Endothelial cell of umbilical vein (primary cell): ENCODE measurements around the gene BRPF1. TPM values are rescaled to one million over a fixed set of nuclear protein-coding genes. Genes with fewer than 3 reads are reported as not detected.

ENCODE experiments used
- BruUV-seq: library from RNA; stranded (reverse); fragments of 400-500 nt; replicated peaks from 2 replicates; lab custom pipeline; 2021; lab: Mats Ljungman, UMichigan
- CTCF ChIA-PET: fragments of 300-600, 350-600 bp; sonication (Branson Sonifier 250); formaldehyde crosslinking; loops from one replicate; lab custom pipeline; 2021; ENCODE audit warnings: antibody characterized with exemption, inconsistent platforms; lab: Charles Lee
- POLR2A ChIA-PET: fragments of 300-600, 350-600 bp; sonication (Branson Sonifier 250); formaldehyde crosslinking; loops from one replicate; lab custom pipeline; 2021; ENCODE audit warnings: antibody characterized with exemption, inconsistent platforms; lab: Charles Lee
- DNase-seq: peaks from one replicate; pipeline ENCODE4 v3.0.0-alpha.2; 2011; ENCODE audit warnings: low read depth, low spot score
- FAIRE-seq: peaks from 2 replicates; lab custom pipeline; 2011; peaks lifted over from hg19 to GRCh38; lab: Jason Lieb, UNC
- H2AFZ ChIP-seq: 2 replicates; pipeline ENCODE4 v1.6.0; 2012; ENCODE audit warnings: low read depth, low read length, control low read depth, inconsistent platforms
- H3K27ac ChIP-seq: 2 replicates; pipeline ENCODE4 v1.5.1; 2011; ENCODE audit warnings: low read depth, mild to moderate bottlenecking, control low read depth, low read length, moderate library complexity; ENCODE audit not compliant: insufficient read depth
- H3K27me3 ChIP-seq, 2 experiments: 2 replicates each; pipeline versions ENCODE4 v1.6.0 to v1.6.1; 2011; ENCODE audit warnings: low read length in 2 of 2, mixed read lengths in 1 of 2; ENCODE audit not compliant: control insufficient read depth in 2 of 2, insufficient read depth in 2 of 2
- H3K36me3 ChIP-seq, 2 experiments: 2 replicates in 1 of 2; 3 replicates in 1 of 2; pipeline ENCODE4 v1.5.1; 2011; ENCODE audit warnings: low read length in 2 of 2, mild to moderate bottlenecking in 1 of 2, moderate library complexity in 1 of 2; ENCODE audit not compliant: control insufficient read depth in 2 of 2, insufficient read depth in 2 of 2; ENCODE audit errors: extremely low read depth in 1 of 2
- H3K4me1 ChIP-seq: 3 replicates; pipeline ENCODE4 v1.5.1; 2011; ENCODE audit warnings: mild to moderate bottlenecking, low read length; ENCODE audit not compliant: control insufficient read depth, insufficient read depth; ENCODE audit errors: extremely low read depth
- H3K4me2 ChIP-seq: 2 replicates; pipeline ENCODE4 v1.6.1; 2011; ENCODE audit warnings: low read length, control low read depth, mixed read lengths; ENCODE audit not compliant: insufficient read depth
- H3K4me3 ChIP-seq, 3 experiments: fragments of 200-600 bp in 1 of 3; sonication (generic), shearing (Covaris generic) in 1 of 3; replicated peaks in 1 of 3; 2 replicates each; pipeline ENCODE4 v1.5.1; 2011 to 2016; ENCODE audit warnings: control low read depth in 3 of 3, low read length in 3 of 3, mild to moderate bottlenecking in 2 of 3, inconsistent platforms in 1 of 3, low read depth in 1 of 3, moderate library complexity in 1 of 3; ENCODE audit not compliant: insufficient read depth in 1 of 3
- H3K79me2 ChIP-seq: 2 replicates; pipeline ENCODE4 v1.6.0; 2012; ENCODE audit warnings: low read length, inconsistent platforms; ENCODE audit not compliant: control insufficient read depth, insufficient read depth
- H3K9ac ChIP-seq: replicated peaks from 2 replicates; pipeline ENCODE3; 2011; ENCODE audit warnings: low read length, control low read depth; ENCODE audit not compliant: insufficient read depth; ENCODE audit errors: extremely low read depth
- H3K9me1 ChIP-seq: replicated peaks from 3 replicates; pipeline ENCODE4 v1.6.0; 2011; ENCODE audit warnings: mild to moderate bottlenecking, low read length; ENCODE audit not compliant: control insufficient read depth, insufficient read depth; ENCODE audit errors: extremely low read depth
- H3K9me3 ChIP-seq: replicated peaks from 2 replicates; pipeline ENCODE4 v1.5.1; 2012; ENCODE audit warnings: low read length, inconsistent platforms; ENCODE audit not compliant: control insufficient read depth, insufficient read depth
- H4K20me1 ChIP-seq: replicated peaks from 2 replicates; pipeline ENCODE3; 2011; ENCODE audit warnings: mild to moderate bottlenecking, low read length; ENCODE audit not compliant: control insufficient read depth, insufficient read depth; ENCODE audit errors: extremely low read depth
- EZH2 ChIP-seq: IDR thresholded peaks from 2 replicates; pipeline ENCODE4 v1.6.1; 2012; ENCODE audit warnings: borderline replicate concordance, low read depth, mild to moderate bottlenecking, moderate library complexity, low read length, inconsistent platforms; ENCODE audit not compliant: severe bottlenecking
- FOS ChIP-seq: IDR thresholded peaks from 2 replicates; pipeline ENCODE4 v1.6.1; 2011; ENCODE audit warnings: mild to moderate bottlenecking, low read length, moderate library complexity, borderline replicate concordance; ENCODE audit not compliant: insufficient read depth
- GATA2 ChIP-seq: IDR thresholded peaks from 2 replicates; pipeline ENCODE4 v1.7.0; 2011; ENCODE audit warnings: low read depth, mild to moderate bottlenecking, moderate library complexity, mixed read lengths, low read length; ENCODE audit not compliant: insufficient read length, insufficient read depth
- JUN ChIP-seq: IDR thresholded peaks from 2 replicates; pipeline ENCODE4 v1.6.1; 2011; ENCODE audit warnings: borderline replicate concordance, low read depth; ENCODE audit not compliant: insufficient read length, insufficient read depth
- MYC ChIP-seq: IDR thresholded peaks from one replicate; pipeline ENCODE4 v1.6.1; 2011; ENCODE audit warnings: mild to moderate bottlenecking, low read depth, low read length
- POLR2A ChIP-seq: IDR thresholded peaks from 2 replicates; pipeline ENCODE4 v1.6.1; 2012; ENCODE audit warnings: low read depth, mild to moderate bottlenecking, control low read depth, low read length
- POLR2AphosphoS5 ChIP-seq: IDR thresholded peaks from 2 replicates; pipeline ENCODE4 v1.6.1; 2012; ENCODE audit warnings: low read depth, mild to moderate bottlenecking, control low read depth, low read length, moderate library complexity; ENCODE audit not compliant: insufficient read depth
- dilution Hi-C: fragments of 300-500 bp; cut with MboI; formaldehyde crosslinking; loops from one replicate; pipeline ENCODE4 v1.15.0; 2019; ENCODE audit warnings: low sequenced_read_pairs; ENCODE audit not compliant: extremely low pct_ligation_motif_present
- intact Hi-C: fragments of 100-400 bp; cut with micrococcal nuclease; formaldehyde crosslinking; loops from one replicate; pipeline ENCODE4 v1.10.0; 2022
- polyA plus RNA-seq, 4 experiments: library from polyadenylated mRNA; depleted of rRNA in 3 of 4; stranded (reverse) in 3 of 4; unstranded in 1 of 4; fragments of >200 nt; gene quantifications; 2 replicates each; pipeline versions ENCODE4 v1.2.1 to v1.2.3, GENCODE V29; 2011 to 2012; ENCODE audit warnings: missing spikeins in 1 of 4
- total RNA-seq: library from RNA; stranded (reverse); gene quantifications from 2 replicates; pipeline ENCODE4 v1.2.3, GENCODE V29; 2021
- TF ChIP-seq, protein P1 (sequence below), 2 donors: IDR thresholded peaks; 1 replicate in 1 of 2; 2 replicates in 1 of 2; pipeline ENCODE4 v1.5.1; 2011; ENCODE audit warnings: low read length in 2 of 2, mild to moderate bottlenecking in 2 of 2, moderate library complexity in 2 of 2, control low read depth in 1 of 2, inconsistent platforms in 1 of 2, low read depth in 1 of 2; ENCODE audit not compliant: insufficient read depth in 1 of 2; ENCODE audit errors: extremely low read depth in 1 of 2
- TF ChIP-seq, protein P2 (sequence below): IDR thresholded peaks from 2 replicates; pipeline ENCODE4 v1.6.1; 2011; ENCODE audit not compliant: insufficient read depth, insufficient read length

Gene BRPF1
- total and polyA plus RNA-seq, 2 donors (not counting 3 experiments of a cell fraction or from before 2014, with no cell fraction given) = 12.5 to 26.2 TPM

DNA sequence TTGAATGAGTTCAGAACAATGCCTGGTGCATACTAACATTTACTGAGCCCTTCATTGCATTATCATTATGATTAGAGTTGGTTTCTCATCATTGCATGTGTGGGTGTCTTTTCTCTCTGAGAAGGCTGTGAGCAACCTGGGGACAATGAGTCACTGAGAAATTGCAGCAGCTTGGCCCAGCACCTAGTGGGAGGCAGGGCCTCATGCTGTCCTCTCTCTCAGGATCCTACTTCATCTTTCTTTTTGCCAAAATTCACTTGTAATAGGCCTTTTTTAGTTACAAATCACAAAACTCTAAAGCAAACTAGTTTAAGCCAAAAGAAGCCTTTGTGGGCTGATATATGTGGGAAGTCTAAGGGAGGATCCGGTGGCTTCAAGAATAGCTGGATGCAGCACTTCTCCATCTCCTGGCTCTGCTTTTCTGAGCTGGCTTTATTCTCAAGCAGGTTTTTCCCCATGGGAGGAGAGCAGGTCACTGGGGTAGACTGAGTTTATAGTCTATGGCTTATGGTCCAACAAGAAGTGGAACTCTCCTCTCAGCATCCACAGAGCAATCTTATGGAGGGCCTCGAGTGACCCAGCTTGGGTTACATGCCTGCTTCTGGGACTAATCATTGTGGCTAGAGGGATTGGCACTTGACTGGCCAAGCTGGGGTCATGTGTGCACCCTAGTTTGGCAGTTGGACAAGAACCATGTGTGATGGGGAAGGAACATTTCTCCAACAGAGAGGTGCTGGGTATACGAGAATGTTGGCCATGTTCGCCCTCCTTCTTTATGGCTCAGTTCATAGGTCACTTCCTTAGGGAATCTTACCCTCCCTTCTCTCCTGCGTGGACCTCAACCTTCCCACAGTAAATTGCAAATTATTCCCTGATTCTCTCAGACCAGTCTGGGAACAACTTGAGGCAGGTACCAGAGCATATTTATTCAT lies 46.9 kb downstream of the BRPF1 start:
- Histone ChIP-seq H2AFZ (no peak overlapping the region), H3K4me3 (no peak overlapping the region), H3K9me1 (no peaks in the 10 kb centered on the region), H3K9me3 (no peaks in the 10 kb centered on the region), H3K27me3 (no peaks in the 10 kb centered on the region), H4K20me1 (no peaks in the 10 kb centered on the region), H3K79me2 (no peaks in the 10 kb centered on the region), H3K4me1 (no peaks in the 10 kb centered on the region), H3K4me2 (no peak overlapping the region), H3K36me3 (peaks cover 0 to 2% of the 10 kb centered on the region in 2 experiments), H3K9ac (no peak overlapping the region), H3K27ac (no peak overlapping the region)
- FAIRE-seq (no peak), DNase-seq (no peak)
- TF ChIP-seq JUN (no peak), POLR2AphosphoS5 (no peak), EZH2 (no peak), POLR2A (no peak), GATA2 (no peak)
- BruUV-seq = no TSS peak
- ChIA-PET POLR2A (no interaction called here), CTCF (no interaction called here)
- intact Hi-C loops = no loop called here
- dilution Hi-C loops = no loop called here

DNA sequence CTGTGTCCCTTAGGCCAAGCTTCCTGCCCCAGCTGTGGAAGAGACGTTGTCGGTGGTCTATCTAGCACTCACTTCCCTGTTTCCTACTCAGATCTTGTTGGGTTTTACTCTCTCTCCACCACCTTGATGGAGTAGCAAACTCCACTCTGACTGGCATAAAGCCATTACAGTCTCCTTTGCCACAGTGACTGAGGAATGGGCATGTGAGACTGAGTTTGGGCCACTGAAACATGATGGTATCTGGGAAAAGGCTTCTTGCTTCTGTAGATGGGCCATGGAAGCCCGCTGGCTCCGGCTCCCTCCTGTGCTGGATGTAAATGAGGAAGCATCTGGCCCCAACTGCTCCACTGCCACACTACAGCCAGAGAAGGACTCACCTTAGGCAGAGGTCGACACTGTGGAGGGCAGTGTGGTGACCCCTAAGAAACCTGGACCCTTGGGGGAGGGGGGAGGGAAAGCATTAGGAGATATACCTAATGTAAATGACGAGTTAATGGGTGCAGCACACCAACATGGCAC lies 47.6 kb downstream of the BRPF1 start:
- peaks cover 0 to 5% of the 10 kb centered on the region in 2 experiments for H3K36me3 ChIP-seq
- no TSS peak for BruUV-seq
- H3K27me3 ChIP-seq = no peaks in the 10 kb centered on the region
- FAIRE-seq (no peak), DNase-seq (no peak)
- TF ChIP-seq POLR2A (no peak), JUN (no peak), POLR2AphosphoS5 (no peak), FOS (no peak), GATA2 (no peak), MYC (no peak), EZH2 (no peak)
- TF ChIP-seq, protein P1, sequence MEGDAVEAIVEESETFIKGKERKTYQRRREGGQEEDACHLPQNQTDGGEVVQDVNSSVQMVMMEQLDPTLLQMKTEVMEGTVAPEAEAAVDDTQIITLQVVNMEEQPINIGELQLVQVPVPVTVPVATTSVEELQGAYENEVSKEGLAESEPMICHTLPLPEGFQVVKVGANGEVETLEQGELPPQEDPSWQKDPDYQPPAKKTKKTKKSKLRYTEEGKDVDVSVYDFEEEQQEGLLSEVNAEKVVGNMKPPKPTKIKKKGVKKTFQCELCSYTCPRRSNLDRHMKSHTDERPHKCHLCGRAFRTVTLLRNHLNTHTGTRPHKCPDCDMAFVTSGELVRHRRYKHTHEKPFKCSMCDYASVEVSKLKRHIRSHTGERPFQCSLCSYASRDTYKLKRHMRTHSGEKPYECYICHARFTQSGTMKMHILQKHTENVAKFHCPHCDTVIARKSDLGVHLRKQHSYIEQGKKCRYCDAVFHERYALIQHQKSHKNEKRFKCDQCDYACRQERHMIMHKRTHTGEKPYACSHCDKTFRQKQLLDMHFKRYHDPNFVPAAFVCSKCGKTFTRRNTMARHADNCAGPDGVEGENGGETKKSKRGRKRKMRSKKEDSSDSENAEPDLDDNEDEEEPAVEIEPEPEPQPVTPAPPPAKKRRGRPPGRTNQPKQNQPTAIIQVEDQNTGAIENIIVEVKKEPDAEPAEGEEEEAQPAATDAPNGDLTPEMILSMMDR (IDR thresholded peaks at IDR 0.05; ENCODE audit: extremely low read depth in 1 of 2, insufficient read depth in 1 of 2, low read depth in 1 of 2, low read length in 2 of 2) = no peak
- TF ChIP-seq, protein P2, sequence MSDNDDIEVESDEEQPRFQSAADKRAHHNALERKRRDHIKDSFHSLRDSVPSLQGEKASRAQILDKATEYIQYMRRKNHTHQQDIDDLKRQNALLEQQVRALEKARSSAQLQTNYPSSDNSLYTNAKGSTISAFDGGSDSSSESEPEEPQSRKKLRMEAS = no peak
- no peak overlapping the region for H3K4me3 ChIP-seq
- dilution Hi-C loops (no loop called here), intact Hi-C loops (no loop called here)
- H3K27ac ChIP-seq = no peak overlapping the region
- CTCF ChIA-PET = no interaction called here
- no peaks in the 10 kb centered on the region for H4K20me1 ChIP-seq
- H3K9ac ChIP-seq = no peak overlapping the region
- H3K4me1 ChIP-seq = no peaks in the 10 kb centered on the region
- no peak overlapping the region for H3K4me2 ChIP-seq
- no peaks in the 10 kb centered on the region for H3K9me3 ChIP-seq
- H3K79me2 ChIP-seq = no peaks in the 10 kb centered on the region
- POLR2A ChIA-PET = no interaction called here
- no peaks in the 10 kb centered on the region for H3K9me1 ChIP-seq
- no peak overlapping the region for H2AFZ ChIP-seq
